ENCODE data around the gene RAB6B.

Gene RAB6B

DNA sequence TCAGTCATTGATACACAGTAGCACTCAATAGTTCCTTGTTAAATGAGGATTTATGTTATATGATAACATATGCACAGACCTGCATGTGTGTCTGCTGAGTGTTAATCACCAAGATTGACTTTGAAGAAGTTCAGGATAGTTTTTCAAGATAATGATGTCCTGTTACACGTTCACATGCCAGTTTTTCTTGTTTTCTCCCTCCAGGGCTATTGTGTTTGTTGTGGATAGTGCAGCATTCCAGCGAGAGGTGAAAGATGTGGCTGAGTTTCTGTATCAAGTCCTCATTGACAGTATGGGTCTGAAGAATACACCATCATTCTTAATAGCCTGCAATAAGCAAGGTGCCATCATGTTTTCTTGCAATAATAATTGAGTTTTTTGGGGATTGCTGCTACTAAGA lies 80.3 kb downstream of the RAB6B start:
- Histone ChIP-seq H3K4me1 (ENCODE audit: control insufficient read depth, insufficient read depth, low read length) (no peaks in the 10 kb centered on the region), H3K27ac (ENCODE audit: extremely low read depth, low read depth, low read length) (no peak overlapping the region), H3K9me3 (ENCODE audit: control insufficient read depth, insufficient read depth, low read depth, low read length) (no peaks in the 10 kb centered on the region), H3K36me3 (ENCODE audit: control insufficient read depth in 2 of 2, insufficient read depth in 1 of 2, low read length in 2 of 2) (peaks cover 21 to 79% of the 10 kb centered on the region in 2 experiments), H3K4me3 (ENCODE audit: low read depth, low read length) (no peak overlapping the region)
- TF ChIP-seq ZNF777 (tag by site-specific recombination; IDR thresholded peaks at IDR 0.05; ENCODE audit: borderline replicate concordance) (no peak), BCL11A (tag by site-specific recombination; IDR thresholded peaks at IDR 0.05; ENCODE audit: low read depth) (no peak), ZFP37 (tag by site-specific recombination; IDR thresholded peaks at IDR 0.05) (no peak), OVOL3 (tag by site-specific recombination; IDR thresholded peaks at IDR 0.05) (no peak), ZNF19 (tag by site-specific recombination; IDR thresholded peaks at IDR 0.05; ENCODE audit: low read depth) (no peak), PRDM1 (tag by site-specific recombination; IDR thresholded peaks at IDR 0.05) (no peak)
- TF ChIP-seq, protein P1, sequence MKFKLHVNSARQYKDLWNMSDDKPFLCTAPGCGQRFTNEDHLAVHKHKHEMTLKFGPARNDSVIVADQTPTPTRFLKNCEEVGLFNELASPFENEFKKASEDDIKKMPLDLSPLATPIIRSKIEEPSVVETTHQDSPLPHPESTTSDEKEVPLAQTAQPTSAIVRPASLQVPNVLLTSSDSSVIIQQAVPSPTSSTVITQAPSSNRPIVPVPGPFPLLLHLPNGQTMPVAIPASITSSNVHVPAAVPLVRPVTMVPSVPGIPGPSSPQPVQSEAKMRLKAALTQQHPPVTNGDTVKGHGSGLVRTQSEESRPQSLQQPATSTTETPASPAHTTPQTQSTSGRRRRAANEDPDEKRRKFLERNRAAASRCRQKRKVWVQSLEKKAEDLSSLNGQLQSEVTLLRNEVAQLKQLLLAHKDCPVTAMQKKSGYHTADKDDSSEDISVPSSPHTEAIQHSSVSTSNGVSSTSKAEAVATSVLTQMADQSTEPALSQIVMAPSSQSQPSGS (tag by site-specific recombination; IDR thresholded peaks at IDR 0.05; ENCODE audit: low read depth), result no peak
- ChIA-PET CTCF (no interaction called here), POLR2A (no interaction called here)

DNA sequence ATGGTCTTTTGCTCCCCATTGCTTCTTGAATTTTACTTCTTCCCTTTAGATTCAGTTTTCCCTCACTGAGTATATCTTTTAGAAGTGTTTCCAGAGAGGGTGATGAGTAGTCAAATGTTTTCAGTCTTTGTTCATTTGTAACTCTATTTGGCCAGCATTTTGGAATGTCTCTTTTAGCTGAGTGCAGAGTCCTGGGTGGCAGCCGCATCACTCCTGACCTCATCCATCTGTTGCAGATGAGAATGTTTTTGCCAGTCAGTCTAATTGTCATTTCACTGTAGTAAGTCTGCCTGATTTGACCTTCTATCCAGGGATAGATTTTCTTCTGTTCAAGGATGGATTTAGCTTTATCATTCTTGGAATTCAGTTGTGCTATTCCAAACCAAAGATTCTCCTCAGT lies 82.8 kb downstream of the RAB6B start:
- Histone ChIP-seq H3K9me3 (ENCODE audit: control insufficient read depth, insufficient read depth, low read depth, low read length) (no peaks in the 10 kb centered on the region), H3K27ac (ENCODE audit: extremely low read depth, low read depth, low read length) (no peak overlapping the region), H3K36me3 (ENCODE audit: control insufficient read depth in 2 of 2, insufficient read depth in 1 of 2, low read length in 2 of 2) (peaks cover 20 to 81% of the 10 kb centered on the region in 2 experiments), H3K4me3 (ENCODE audit: low read depth, low read length) (no peak overlapping the region), H3K4me1 (ENCODE audit: control insufficient read depth, insufficient read depth, low read length) (no peaks in the 10 kb centered on the region)
- POLR2A ChIA-PET, result no interaction called here
- CTCF ChIA-PET, result no interaction called here
- TF ChIP-seq, protein P2, sequence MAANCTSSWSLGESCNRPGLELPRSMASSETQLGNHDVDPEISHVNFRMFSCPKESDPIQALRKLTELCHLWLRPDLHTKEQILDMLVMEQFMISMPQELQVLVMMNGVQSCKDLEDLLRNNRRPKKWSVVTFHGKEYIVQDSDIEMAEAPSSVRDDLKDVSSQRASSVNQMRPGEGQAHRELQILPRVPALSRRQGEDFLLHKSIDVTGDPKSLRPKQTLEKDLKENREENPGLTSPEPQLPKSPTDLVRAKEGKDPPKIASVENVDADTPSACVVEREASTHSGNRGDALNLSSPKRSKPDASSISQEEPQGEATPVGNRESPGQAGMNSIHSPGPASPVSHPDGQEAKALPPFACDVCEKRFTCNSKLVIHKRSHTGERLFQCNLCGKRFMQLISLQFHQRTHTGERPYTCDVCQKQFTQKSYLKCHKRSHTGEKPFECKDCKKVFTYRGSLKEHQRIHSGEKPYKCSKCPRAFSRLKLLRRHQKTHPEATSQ (tag by site-specific recombination; IDR thresholded peaks at IDR 0.05), result no peak
- TF ChIP-seq, protein P3, sequence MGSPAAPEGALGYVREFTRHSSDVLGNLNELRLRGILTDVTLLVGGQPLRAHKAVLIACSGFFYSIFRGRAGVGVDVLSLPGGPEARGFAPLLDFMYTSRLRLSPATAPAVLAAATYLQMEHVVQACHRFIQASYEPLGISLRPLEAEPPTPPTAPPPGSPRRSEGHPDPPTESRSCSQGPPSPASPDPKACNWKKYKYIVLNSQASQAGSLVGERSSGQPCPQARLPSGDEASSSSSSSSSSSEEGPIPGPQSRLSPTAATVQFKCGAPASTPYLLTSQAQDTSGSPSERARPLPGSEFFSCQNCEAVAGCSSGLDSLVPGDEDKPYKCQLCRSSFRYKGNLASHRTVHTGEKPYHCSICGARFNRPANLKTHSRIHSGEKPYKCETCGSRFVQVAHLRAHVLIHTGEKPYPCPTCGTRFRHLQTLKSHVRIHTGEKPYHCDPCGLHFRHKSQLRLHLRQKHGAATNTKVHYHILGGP (tag by site-specific recombination; IDR thresholded peaks at IDR 0.05), result no peak
- TF ChIP-seq ZNF416 (tag by site-specific recombination; IDR thresholded peaks at IDR 0.05) (no peak), ZNF19 (tag by site-specific recombination; IDR thresholded peaks at IDR 0.05; ENCODE audit: low read depth) (no peak), SCRT2 (tag by site-specific recombination; IDR thresholded peaks at IDR 0.05) (peak; percentile 73), ZNF433 (tag by site-specific recombination; IDR thresholded peaks at IDR 0.05; ENCODE audit: low read depth) (no peak), OVOL3 (tag by site-specific recombination; IDR thresholded peaks at IDR 0.05) (no peak)
- TF ChIP-seq, protein P4, sequence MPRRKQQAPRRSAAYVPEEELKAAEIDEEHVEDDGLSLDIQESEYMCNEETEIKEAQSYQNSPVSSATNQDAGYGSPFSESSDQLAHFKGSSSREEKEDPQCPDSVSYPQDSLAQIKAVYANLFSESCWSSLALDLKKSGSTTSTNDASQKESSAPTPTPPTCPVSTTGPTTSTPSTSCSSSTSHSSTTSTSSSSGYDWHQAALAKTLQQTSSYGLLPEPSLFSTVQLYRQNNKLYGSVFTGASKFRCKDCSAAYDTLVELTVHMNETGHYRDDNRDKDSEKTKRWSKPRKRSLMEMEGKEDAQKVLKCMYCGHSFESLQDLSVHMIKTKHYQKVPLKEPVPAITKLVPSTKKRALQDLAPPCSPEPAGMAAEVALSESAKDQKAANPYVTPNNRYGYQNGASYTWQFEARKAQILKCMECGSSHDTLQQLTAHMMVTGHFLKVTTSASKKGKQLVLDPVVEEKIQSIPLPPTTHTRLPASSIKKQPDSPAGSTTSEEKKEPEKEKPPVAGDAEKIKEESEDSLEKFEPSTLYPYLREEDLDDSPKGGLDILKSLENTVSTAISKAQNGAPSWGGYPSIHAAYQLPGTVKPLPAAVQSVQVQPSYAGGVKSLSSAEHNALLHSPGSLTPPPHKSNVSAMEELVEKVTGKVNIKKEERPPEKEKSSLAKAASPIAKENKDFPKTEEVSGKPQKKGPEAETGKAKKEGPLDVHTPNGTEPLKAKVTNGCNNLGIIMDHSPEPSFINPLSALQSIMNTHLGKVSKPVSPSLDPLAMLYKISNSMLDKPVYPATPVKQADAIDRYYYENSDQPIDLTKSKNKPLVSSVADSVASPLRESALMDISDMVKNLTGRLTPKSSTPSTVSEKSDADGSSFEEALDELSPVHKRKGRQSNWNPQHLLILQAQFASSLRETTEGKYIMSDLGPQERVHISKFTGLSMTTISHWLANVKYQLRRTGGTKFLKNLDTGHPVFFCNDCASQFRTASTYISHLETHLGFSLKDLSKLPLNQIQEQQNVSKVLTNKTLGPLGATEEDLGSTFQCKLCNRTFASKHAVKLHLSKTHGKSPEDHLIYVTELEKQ (tag by site-specific recombination; IDR thresholded peaks at IDR 0.05; ENCODE audit: borderline replicate concordance), result no peak
- TF ChIP-seq, protein P5, sequence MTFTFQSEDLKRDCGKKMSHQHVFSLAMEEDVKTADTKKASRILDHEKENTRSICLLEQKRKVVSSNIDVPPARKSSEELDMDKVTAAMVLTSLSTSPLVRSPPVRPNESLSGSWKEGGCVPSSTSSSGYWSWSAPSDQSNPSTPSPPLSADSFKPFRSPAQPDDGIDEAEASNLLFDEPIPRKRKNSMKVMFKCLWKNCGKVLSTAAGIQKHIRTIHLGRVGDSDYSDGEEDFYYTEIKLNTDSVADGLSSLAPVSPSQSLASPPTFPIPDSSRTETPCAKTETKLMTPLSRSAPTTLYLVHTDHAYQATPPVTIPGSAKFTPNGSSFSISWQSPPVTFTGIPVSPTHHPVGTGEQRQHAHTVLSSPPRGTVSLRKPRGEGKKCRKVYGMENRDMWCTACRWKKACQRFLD (tag by site-specific recombination; IDR thresholded peaks at IDR 0.05), result no peak

Data from HEK293 (cell line).